Panc1 (cell line): ENCODE results near the gene GAMT. TPM values are rescaled to one million over a fixed set of nuclear protein-coding genes. Genes with fewer than 3 reads are reported as not detected.

ENCODE experiments used
- ATAC-seq: fragments of 200-7000 bp; cut with Tn5 transposase; 2 replicates; pipeline ENCODE4 v1.9.1; 2020; ENCODE audit warnings: mild to moderate bottlenecking, moderate library complexity
- BruUV-seq: library from RNA; stranded (reverse); fragments of 400-500 nt; replicated peaks from 2 replicates; lab custom pipeline; 2021; lab: Mats Ljungman, UMichigan
- CTCF ChIA-PET: fragments of 300-600 bp; sonication (Branson Sonifier 250); formaldehyde crosslinking; loops from one replicate; lab custom pipeline; 2022; ENCODE audit warnings: antibody characterized with exemption; lab: Charles Lee
- POLR2A ChIA-PET: fragments of 300-600 bp; sonication (Branson Sonifier 250); formaldehyde crosslinking; loops from one replicate; lab custom pipeline; 2022; ENCODE audit warnings: antibody characterized with exemption; lab: Charles Lee
- DNase-seq: peaks from one replicate; pipeline ENCODE4 v3.0.0-alpha.2; 2010; ENCODE audit warnings: low read depth, low spot score
- H3K27ac ChIP-seq: 2 replicates; pipeline ENCODE4 v1.5.1; 2011; ENCODE audit warnings: mild to moderate bottlenecking, low read length, inconsistent platforms
- H3K27me3 ChIP-seq: fragments of 200-500 bp; sonication (Bioruptor generic); 2 replicates; pipeline ENCODE4 v1.6.0; 2014; ENCODE audit warnings: low read length, inconsistent platforms; ENCODE audit not compliant: control insufficient read depth, insufficient read depth
- H3K36me3 ChIP-seq: fragments of 200-500 bp; sonication (Bioruptor generic); 2 replicates; pipeline ENCODE4 v1.5.1; 2014; ENCODE audit warnings: inconsistent platforms, mild to moderate bottlenecking, low read length, moderate library complexity; ENCODE audit not compliant: control insufficient read depth, insufficient read depth
- H3K4me1 ChIP-seq: 2 replicates; pipeline ENCODE4 v1.5.1; 2011; ENCODE audit warnings: inconsistent platforms, mild to moderate bottlenecking, low read length, moderate library complexity; ENCODE audit not compliant: control insufficient read depth, insufficient read depth
- H3K4me3 ChIP-seq, 2 experiments: 2 replicates each; pipeline ENCODE4 v1.5.1; 2011 to 2012; ENCODE audit warnings: low read depth in 2 of 2, low read length in 2 of 2, mild to moderate bottlenecking in 2 of 2, inconsistent platforms in 1 of 2, moderate library complexity in 1 of 2
- H3K9me3 ChIP-seq: fragments of 200-500 bp; sonication (Bioruptor generic); 2 replicates; pipeline ENCODE4 v1.5.1; 2014; ENCODE audit warnings: low read depth, mild to moderate bottlenecking, inconsistent platforms, low read length, moderate library complexity; ENCODE audit not compliant: control insufficient read depth, insufficient read depth
- POLR2AphosphoS5 ChIP-seq: IDR thresholded peaks from 2 replicates; pipeline ENCODE4 v1.6.1; 2012; ENCODE audit warnings: mild to moderate bottlenecking, low read depth, low read length, moderate library complexity
- REST ChIP-seq, 2 experiments: IDR thresholded peaks; 2 replicates each; pipeline ENCODE4 v1.6.1; 2011 to 2012; ENCODE audit warnings: low read depth in 2 of 2, control low read depth in 1 of 2, low read length in 1 of 2, mild to moderate bottlenecking in 1 of 2, moderate library complexity in 1 of 2; ENCODE audit not compliant: insufficient read depth in 1 of 2
- SIN3A ChIP-seq: IDR thresholded peaks from 2 replicates; pipeline ENCODE4 v1.6.1; 2012; ENCODE audit warnings: low read depth, mild to moderate bottlenecking, low read length, moderate library complexity, borderline replicate concordance; ENCODE audit not compliant: insufficient read depth
- TCF7L2 ChIP-seq: IDR thresholded peaks from 2 replicates; pipeline ENCODE4 v1.6.1; 2011; ENCODE audit warnings: mild to moderate bottlenecking, low read depth, low read length, inconsistent platforms
- in situ Hi-C: cut with HindIII; loops from 2 replicates; pipeline ENCODE4 v1.10.0; 2016; ENCODE audit warnings: low sequenced_read_pairs, low pct_unique_long_range_greater_than_20kb
- intact Hi-C: fragments of 100-400 bp; cut with micrococcal nuclease; formaldehyde crosslinking; loops from one replicate; pipeline ENCODE4 v1.10.0; 2022; ENCODE audit not compliant: unreplicated experiment
- total RNA-seq: library from RNA; stranded (reverse); gene quantifications from one replicate; pipeline ENCODE4 v1.2.1, GENCODE V29; 2021; ENCODE audit not compliant: unreplicated experiment
- TF ChIP-seq, protein P1 (sequence below): fragments of 450-650 bp; IDR thresholded peaks from 2 replicates; pipeline ENCODE4 v1.5.1; 2017; ENCODE audit warnings: mild to moderate bottlenecking

Gene GAMT
- total RNA-seq, 1 experiment from 2014 or later: 21.2 TPM

DNA sequence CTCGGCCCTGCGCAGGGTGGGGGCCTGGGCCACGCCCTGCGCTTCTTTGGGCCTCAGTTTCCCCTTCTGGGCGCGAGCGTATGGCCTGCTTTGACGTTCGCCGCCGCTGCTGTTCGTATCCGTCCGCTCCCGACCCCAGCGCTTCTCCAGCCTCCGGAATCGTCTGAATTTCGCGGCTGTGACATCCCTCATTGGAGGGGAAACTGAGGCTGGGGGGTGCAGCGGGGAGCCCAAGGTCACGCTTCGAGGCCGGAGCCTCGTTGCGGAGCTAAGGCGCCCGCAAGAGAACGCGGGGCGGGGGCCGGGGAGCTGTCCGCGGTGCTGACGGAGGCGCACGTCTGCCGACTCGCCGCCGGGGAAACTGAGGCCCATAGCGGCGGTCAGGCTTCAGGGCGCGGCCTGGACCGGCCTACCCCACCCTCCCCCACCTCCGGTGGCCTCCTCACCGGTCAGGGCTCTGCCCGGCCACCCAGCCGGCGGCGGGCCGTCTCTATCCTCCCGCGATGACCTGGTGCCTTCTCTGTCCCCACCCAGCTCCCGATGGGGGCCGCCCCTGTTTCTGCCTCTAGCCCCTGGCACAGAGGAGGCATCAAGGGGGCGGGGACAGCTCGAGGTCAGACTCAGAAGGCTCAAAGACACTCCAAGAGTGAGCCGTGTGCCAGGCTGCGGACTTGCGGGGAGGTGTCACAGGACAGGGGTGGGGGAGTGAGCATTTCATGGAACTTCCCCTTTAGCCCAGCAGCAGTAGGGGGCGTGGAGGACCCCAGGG, 45.6 kb upstream of the GAMT start:
- BruUV-seq: no TSS peak
- H3K27ac ChIP-seq: no peak overlapping the region; the same call in 1 of the 2 replicates

GRCh38 chr19:1445932-1446712, 44.8 kb upstream of the GAMT start:
- DNase-seq (no peak), ATAC-seq (peak; percentile 49)
- in situ Hi-C loops: no loop called here
- no TSS peak for BruUV-seq
- TF ChIP-seq, protein P1, sequence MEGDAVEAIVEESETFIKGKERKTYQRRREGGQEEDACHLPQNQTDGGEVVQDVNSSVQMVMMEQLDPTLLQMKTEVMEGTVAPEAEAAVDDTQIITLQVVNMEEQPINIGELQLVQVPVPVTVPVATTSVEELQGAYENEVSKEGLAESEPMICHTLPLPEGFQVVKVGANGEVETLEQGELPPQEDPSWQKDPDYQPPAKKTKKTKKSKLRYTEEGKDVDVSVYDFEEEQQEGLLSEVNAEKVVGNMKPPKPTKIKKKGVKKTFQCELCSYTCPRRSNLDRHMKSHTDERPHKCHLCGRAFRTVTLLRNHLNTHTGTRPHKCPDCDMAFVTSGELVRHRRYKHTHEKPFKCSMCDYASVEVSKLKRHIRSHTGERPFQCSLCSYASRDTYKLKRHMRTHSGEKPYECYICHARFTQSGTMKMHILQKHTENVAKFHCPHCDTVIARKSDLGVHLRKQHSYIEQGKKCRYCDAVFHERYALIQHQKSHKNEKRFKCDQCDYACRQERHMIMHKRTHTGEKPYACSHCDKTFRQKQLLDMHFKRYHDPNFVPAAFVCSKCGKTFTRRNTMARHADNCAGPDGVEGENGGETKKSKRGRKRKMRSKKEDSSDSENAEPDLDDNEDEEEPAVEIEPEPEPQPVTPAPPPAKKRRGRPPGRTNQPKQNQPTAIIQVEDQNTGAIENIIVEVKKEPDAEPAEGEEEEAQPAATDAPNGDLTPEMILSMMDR: no peak
- TF ChIP-seq TCF7L2: no peak
- TF ChIP-seq REST (IDR thresholded peaks at IDR 0.05; ENCODE audit: insufficient read depth in 1 of 2, low read depth in 2 of 2, low read length in 1 of 2): no peak
- no peak for TF ChIP-seq SIN3A
- TF ChIP-seq POLR2AphosphoS5: no peak
- no peaks in the 10 kb centered on the region for H3K9me3 ChIP-seq
- no peak overlapping the region for H3K27ac ChIP-seq
- peak overlapping the region; percentile 50 to 52 for H3K4me3 ChIP-seq
- CTCF ChIA-PET: no interaction called here
- peaks cover 33% of the 10 kb centered on the region for H3K4me1 ChIP-seq
- POLR2A ChIA-PET: no interaction called here
- H3K27me3 ChIP-seq: no peaks in the 10 kb centered on the region
- H3K36me3 ChIP-seq: no peaks in the 10 kb centered on the region; the same call in 1 of the 2 replicates
- intact Hi-C loops: no loop called here

More for the DNA sequence above, 45.6 kb upstream of the GAMT start:
- intact Hi-C loops (no loop called here), in situ Hi-C loops (no loop called here)
- POLR2A ChIA-PET: no interaction called here
- no peak for ATAC-seq
- Histone ChIP-seq H3K27me3 (no peaks in the 10 kb centered on the region), H3K9me3 (no peaks in the 10 kb centered on the region), H3K4me1 (peaks cover 26% of the 10 kb centered on the region), H3K36me3 (no peaks in the 10 kb centered on the region; the same call in 1 of the 2 replicates), H3K4me3 (peak overlapping the region; percentile 50 to 52)
- CTCF ChIA-PET: no interaction called here
- TF ChIP-seq REST (IDR thresholded peaks at IDR 0.05; ENCODE audit: insufficient read depth in 1 of 2, low read depth in 2 of 2, low read length in 1 of 2): peak; percentile 96 to 97
- TF ChIP-seq SIN3A: 0 out of 2 replicates have a peak, but pooled peaks have one; percentile 38
- TF ChIP-seq, protein P1: no peak
- DNase-seq: no peak
